IMR-90 (cell line): ENCODE measurements around the gene ASRGL1. TPM values are rescaled to one million over a fixed set of nuclear protein-coding genes. Genes with fewer than 3 reads are reported as not detected.
"Not testable (repeated sequence)": the region's sequence is repeated elsewhere in the genome, so short reads cannot be mapped to it uniquely, and the experiment has no call there.

ENCODE experiments used
- ATAC-seq: fragments of 200-7000 bp; cut with Tn5 transposase; 2 replicates; pipeline ENCODE4 v1.9.1; 2020; ENCODE audit warnings: low read depth, mild to moderate bottlenecking, moderate library complexity
- BruUV-seq: library from RNA; stranded (reverse); fragments of 400-500 nt; replicated peaks from 2 replicates; lab custom pipeline; 2021; lab: Mats Ljungman, UMichigan
- CTCF ChIA-PET: fragments of 300-600 bp; formaldehyde crosslinking; extraction: SDS; loops from one replicate; lab custom pipeline; 2021; ENCODE audit warnings: antibody characterized with exemption; lab: Yijun Ruan, JAX
- POLR2A ChIA-PET: fragments of 300-600 bp; sonication (Branson Sonifier 250); formaldehyde crosslinking; loops from one replicate; lab custom pipeline; 2022; ENCODE audit warnings: antibody characterized with exemption; ENCODE audit not compliant: unreplicated experiment; lab: Charles Lee
- DNase-seq: peaks from one replicate; pipeline ENCODE4 v3.0.0; 2013
- H2AFZ ChIP-seq: replicated peaks from 2 replicates; pipeline ENCODE3; 2013; ENCODE audit warnings: low read length, mild to moderate bottlenecking; ENCODE audit not compliant: poor library complexity
- H2AK5ac ChIP-seq: 2 replicates; pipeline ENCODE4 v1.6.1; 2013; ENCODE audit warnings: low read depth, low read length, inconsistent platforms
- H2AK9ac ChIP-seq: replicated peaks from 2 replicates; pipeline ENCODE3; 2013; ENCODE audit warnings: mild to moderate bottlenecking, low read depth, low read length, moderate library complexity; ENCODE audit not compliant: poor library complexity
- H2BK120ac ChIP-seq: 2 replicates; pipeline ENCODE4 v1.6.1; 2013; ENCODE audit warnings: low read depth, low read length, inconsistent platforms
- H2BK15ac ChIP-seq: 3 replicates; pipeline ENCODE4 v1.6.1; 2013; ENCODE audit warnings: low read depth, low read length, inconsistent platforms
- H2BK20ac ChIP-seq: 2 replicates; pipeline ENCODE4 v1.6.1; 2013; ENCODE audit warnings: low read depth, mild to moderate bottlenecking, inconsistent platforms, low read length, moderate library complexity
- H2BK5ac ChIP-seq: 2 replicates; pipeline ENCODE4 v1.6.1; 2013; ENCODE audit warnings: mild to moderate bottlenecking, low read depth, low read length, inconsistent platforms; ENCODE audit not compliant: poor library complexity, severe bottlenecking
- H3K14ac ChIP-seq: replicated peaks from 2 replicates; pipeline ENCODE4 v1.6.1; 2013; ENCODE audit warnings: low read depth, low read length, inconsistent platforms
- H3K18ac ChIP-seq: 2 replicates; pipeline ENCODE4 v1.6.1; 2013; ENCODE audit warnings: low read depth, low read length, control low read depth
- H3K23ac ChIP-seq: 2 replicates; pipeline ENCODE4 v1.6.1; 2013; ENCODE audit warnings: low read depth, low read length, inconsistent platforms
- H3K27ac ChIP-seq: 2 replicates; pipeline ENCODE4 v1.5.1; 2013; ENCODE audit warnings: mild to moderate bottlenecking, control low read depth, low read length; ENCODE audit not compliant: insufficient read depth
- H3K27me3 ChIP-seq: 2 replicates; pipeline ENCODE4 v1.6.1; 2013; ENCODE audit warnings: low read length; ENCODE audit not compliant: control insufficient read depth, insufficient read depth
- H3K36me3 ChIP-seq: 2 replicates; pipeline ENCODE4 v1.6.1; 2013; ENCODE audit warnings: low read length, mixed read lengths; ENCODE audit not compliant: control insufficient read depth, insufficient read depth
- H3K4ac ChIP-seq: 2 replicates; pipeline ENCODE4 v1.6.1; 2013; ENCODE audit warnings: low read depth, low read length, inconsistent platforms
- H3K4me1 ChIP-seq: 2 replicates; pipeline ENCODE4 v1.6.1; 2013; ENCODE audit warnings: low read length, mixed read lengths; ENCODE audit not compliant: control insufficient read depth, insufficient read depth
- H3K4me2 ChIP-seq: 2 replicates; pipeline ENCODE4 v1.6.1; 2013; ENCODE audit warnings: low read depth, mild to moderate bottlenecking, control low read depth, low read length, moderate library complexity
- H3K4me3 ChIP-seq: 2 replicates; pipeline ENCODE4 v1.5.1; 2013; ENCODE audit warnings: low read depth, mild to moderate bottlenecking, control low read depth, low read length, moderate library complexity; ENCODE audit not compliant: insufficient read depth
- H3K56ac ChIP-seq: 2 replicates; pipeline ENCODE4 v1.6.1; 2013; ENCODE audit warnings: low read length, inconsistent platforms; ENCODE audit not compliant: insufficient read depth; ENCODE audit errors: extremely low read depth
- H3K79me1 ChIP-seq, 2 experiments: 2 replicates each; pipeline ENCODE4 v1.6.1; 2013; ENCODE audit warnings: low read length in 2 of 2, inconsistent platforms in 1 of 2, low read depth in 1 of 2
- H3K9ac ChIP-seq: 2 replicates; pipeline ENCODE4 v1.6.1; 2013; ENCODE audit warnings: low read depth, low read length, control low read depth
- H3K9me1 ChIP-seq: 2 replicates; pipeline ENCODE4 v1.6.1; 2013; ENCODE audit warnings: low read length, inconsistent platforms; ENCODE audit not compliant: insufficient read depth
- H3K9me3 ChIP-seq: 2 replicates; pipeline ENCODE4 v1.6.1; 2013; ENCODE audit warnings: low read length; ENCODE audit not compliant: control insufficient read depth, insufficient read depth
- H4K20me1 ChIP-seq: 2 replicates; pipeline ENCODE4 v1.6.1; 2013; ENCODE audit warnings: low read length, inconsistent platforms; ENCODE audit not compliant: insufficient read depth
- H4K5ac ChIP-seq: 2 replicates; pipeline ENCODE4 v1.6.1; 2013; ENCODE audit warnings: mild to moderate bottlenecking, low read depth, low read length, control low read depth
- H4K8ac ChIP-seq, 2 experiments: 2 replicates each; pipeline ENCODE4 v1.6.1; 2013; ENCODE audit warnings: low read depth in 2 of 2, low read length in 2 of 2, control low read depth in 1 of 2, inconsistent platforms in 1 of 2
- H4K91ac ChIP-seq: 2 replicates; pipeline ENCODE4 v1.6.1; 2013; ENCODE audit warnings: low read depth, low read length, inconsistent platforms; ENCODE audit not compliant: insufficient read depth
- ELK1 ChIP-seq: fragments of 150-350 bp; IDR thresholded peaks from 2 replicates; pipeline ENCODE4 v1.6.1; 2016; ENCODE audit warnings: low read depth, mild to moderate bottlenecking, low read length, moderate library complexity, borderline replicate concordance
- WGBS, 2 experiments: methylation state at CpG; one replicate each; pipeline versions ENCODE4 v1.1.5 to v1.1.7; 2013; ENCODE audit warnings: missing lambda C conversion rate in 2 of 2; ENCODE audit not compliant: insufficient read length in 1 of 2; ENCODE audit errors: extremely low coverage in 2 of 2; 5-methylcytosine and 5-hydroxymethylcytosine counted together
- dilution Hi-C: fragments of 300-500 bp; cut with HindIII; formaldehyde crosslinking; loops from one replicate; pipeline ENCODE4 v1.14.3; 2018; ENCODE audit warnings: low sequenced_read_pairs; ENCODE audit not compliant: unreplicated experiment
- in situ Hi-C: fragments of 300-500 bp; cut with MboI; formaldehyde crosslinking; loops from 3 replicates; pipeline ENCODE4 v1.14.3; 2019; ENCODE audit warnings: low sequenced_read_pairs, inconsistent platforms, mixed read lengths
- intact Hi-C: fragments of 100-400 bp; cut with micrococcal nuclease; formaldehyde crosslinking; loops from 2 replicates; pipeline ENCODE4 v1.10.0; 2022
- polyA plus RNA-seq, 3 experiments: library from polyadenylated mRNA; depleted of rRNA; stranded (reverse); fragments of >200 nt; gene quantifications; 2 replicates each; pipeline ENCODE4 v1.2.3, GENCODE V29; 2012; ENCODE audit warnings: low replicate concordance in 1 of 3
- total RNA-seq: library from RNA; depleted of rRNA; stranded (reverse); fragments of >200 nt; gene quantifications from 2 replicates; pipeline ENCODE4 v1.2.3, GENCODE V29; 2012

ASRGL1 gene
- total and polyA plus RNA-seq, 2 of the 4 experiments (the other 2 are of a cell fraction): 0.72 TPM; not detected in 1

DNA sequence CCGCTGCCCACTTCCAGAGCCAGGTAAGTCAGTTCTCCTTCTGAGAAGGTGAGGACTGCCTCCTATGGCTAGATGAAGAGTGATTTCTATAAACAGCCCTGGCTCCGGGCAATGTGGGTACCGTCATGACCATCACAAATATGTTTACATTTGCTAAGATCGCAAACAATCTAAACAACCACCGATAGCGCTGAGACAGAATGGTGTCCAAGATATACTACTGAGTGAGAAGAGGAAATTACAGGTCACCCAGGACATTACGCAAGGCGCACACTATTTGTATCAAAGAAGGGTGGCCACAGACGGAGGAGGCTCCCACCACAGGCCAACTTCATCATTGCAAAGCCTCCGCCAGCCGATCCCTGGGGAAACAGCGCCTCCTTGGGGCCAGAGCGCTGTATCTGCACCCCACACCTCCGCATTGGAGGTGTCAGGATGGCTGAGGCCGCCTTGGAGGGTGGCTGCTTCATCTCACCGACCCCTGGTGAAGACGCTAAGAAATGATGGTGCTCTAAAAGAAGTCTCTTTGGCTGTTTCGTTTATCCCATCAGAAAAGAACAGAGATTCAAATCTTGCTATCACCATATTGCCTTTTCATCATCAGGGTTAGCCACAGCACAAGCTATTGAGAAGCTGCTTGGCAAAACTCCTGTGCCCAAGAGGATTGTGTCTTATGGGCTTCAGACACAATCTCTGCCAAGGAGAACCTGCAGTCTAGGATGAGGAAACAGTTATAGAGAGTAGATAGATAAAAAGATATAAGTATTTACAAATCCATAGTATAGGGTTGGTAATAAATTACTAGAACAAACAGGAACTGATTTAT lies 12.3 kb upstream of the ASRGL1 start (continued):
- TF ChIP-seq ELK1: no peak

GRCh38 chr11:62325781-62326180 lies 11.5 kb upstream of the ASRGL1 start:
- H3K56ac ChIP-seq, H3K36me3 ChIP-seq, H3K9me3 ChIP-seq, H2AK9ac ChIP-seq, H2BK120ac ChIP-seq, H4K91ac ChIP-seq, H3K4ac ChIP-seq, CTCF ChIA-PET, H2BK15ac ChIP-seq, H3K9me1 ChIP-seq, H3K14ac ChIP-seq, ATAC-seq, H3K27ac ChIP-seq, H4K5ac ChIP-seq, intact Hi-C loops, H3K4me3 ChIP-seq, H4K8ac ChIP-seq, H3K4me2 ChIP-seq, DNase-seq, H2BK5ac ChIP-seq, H3K23ac ChIP-seq, BruUV-seq, dilution Hi-C loops, H2BK20ac ChIP-seq, H4K20me1 ChIP-seq, H2AFZ ChIP-seq, POLR2A ChIA-PET, H3K79me1 ChIP-seq, in situ Hi-C loops, H3K4me1 ChIP-seq, H3K9ac ChIP-seq, H3K18ac ChIP-seq, H2AK5ac ChIP-seq: not testable (repeated sequence)
- peaks cover 17% of the 10 kb centered on the region for H3K27me3 ChIP-seq
- 20% methylated on average over 3 of the region's 5 CpGs; no CpG with 5 or more reads in 1 of the 2 experiments for WGBS, 2 experiments

DNA sequence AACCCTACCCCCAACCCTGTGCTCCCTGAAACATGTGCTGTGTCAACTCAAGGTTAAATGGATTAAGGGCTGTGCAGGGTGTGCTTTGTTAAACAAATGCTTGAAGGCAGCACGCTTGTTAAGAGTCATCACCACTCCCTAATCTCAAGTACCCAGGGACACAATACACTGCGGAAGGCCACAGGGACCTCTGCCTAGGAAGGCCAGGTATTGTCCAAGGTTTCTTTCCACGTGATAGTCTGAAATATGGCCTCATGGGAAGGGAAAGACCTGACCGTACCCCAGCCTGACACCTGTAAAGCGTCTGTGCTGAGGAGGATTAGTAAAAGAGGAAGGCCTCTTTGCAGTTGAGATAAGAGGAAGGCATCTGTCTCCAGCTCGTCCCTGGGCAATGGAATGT lies 10.5 kb upstream of the ASRGL1 start:
- H3K79me1 ChIP-seq, H2BK5ac ChIP-seq, H3K14ac ChIP-seq, H3K9me1 ChIP-seq, in situ Hi-C loops, CTCF ChIA-PET, DNase-seq, H3K9me3 ChIP-seq, H3K36me3 ChIP-seq, H3K9ac ChIP-seq, H3K4me2 ChIP-seq, H2AFZ ChIP-seq, H2BK120ac ChIP-seq, H2BK15ac ChIP-seq, H4K8ac ChIP-seq, H4K20me1 ChIP-seq, intact Hi-C loops, H3K4ac ChIP-seq, H4K91ac ChIP-seq, ATAC-seq, H3K56ac ChIP-seq, H2AK5ac ChIP-seq, H3K27ac ChIP-seq, H4K5ac ChIP-seq, POLR2A ChIA-PET, H3K18ac ChIP-seq, H3K4me3 ChIP-seq, H3K23ac ChIP-seq, dilution Hi-C loops, H3K4me1 ChIP-seq, H2BK20ac ChIP-seq, H2AK9ac ChIP-seq, BruUV-seq: not testable (repeated sequence)
- WGBS, 2 experiments: 0% methylated on average over 1 of the region's 6 CpGs; no CpG with 5 or more reads in 1 of the 2 experiments
- H3K27me3 ChIP-seq: peaks cover 13% of the 10 kb centered on the region
